ENCODE results near the gene TBL1XR1.
"Not testable (repeated sequence)": the region's sequence is repeated elsewhere in the genome, so short reads cannot be mapped to it uniquely, and the experiment has no call there.

Gene TBL1XR1

DNA sequence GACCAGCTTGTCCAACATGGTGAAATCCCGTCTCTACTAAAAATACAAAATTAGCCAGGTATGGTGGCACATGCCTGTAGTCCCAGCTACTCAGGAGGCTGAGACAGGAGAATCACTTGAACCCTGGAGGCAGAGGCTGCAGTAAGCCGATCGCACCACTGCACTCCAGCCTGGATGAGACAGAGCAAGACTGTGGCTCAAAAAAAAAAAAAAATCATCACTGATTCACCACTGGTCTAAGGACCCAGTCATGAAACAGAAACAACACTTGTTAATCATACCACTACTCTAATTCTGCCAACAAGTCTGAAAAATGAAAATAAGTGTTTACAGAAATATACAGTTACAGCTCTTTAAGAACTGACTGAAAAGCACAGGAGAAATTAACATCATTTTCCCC is 12.7 kb downstream of the TBL1XR1 start:
- DNase-seq (ENCODE audit: low read depth in 3 of 3, low spot score in 1 of 3) = not testable (repeated sequence)

DNA sequence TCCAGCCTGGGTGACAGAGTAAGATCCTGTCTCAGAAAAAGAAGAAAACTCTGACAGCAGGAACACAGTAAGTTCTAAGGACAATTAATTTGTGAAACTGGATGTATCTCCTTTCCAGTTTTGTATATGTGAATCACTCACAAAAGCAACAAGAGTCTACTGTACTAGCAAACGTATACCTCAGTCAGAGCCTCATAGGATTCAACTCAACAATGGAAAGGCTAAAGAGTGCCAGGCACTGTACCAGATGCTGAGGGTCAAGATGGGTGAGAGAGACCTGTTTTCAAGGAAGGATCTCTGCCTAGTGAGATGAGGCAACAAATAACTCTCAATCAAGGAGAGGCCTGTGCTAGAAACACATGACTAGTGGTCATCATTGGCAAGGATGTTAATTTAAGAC is 14.9 kb downstream of the TBL1XR1 start:
- no peak for DNase-seq (ENCODE audit: low read depth in 3 of 3, low spot score in 1 of 3)

DNA sequence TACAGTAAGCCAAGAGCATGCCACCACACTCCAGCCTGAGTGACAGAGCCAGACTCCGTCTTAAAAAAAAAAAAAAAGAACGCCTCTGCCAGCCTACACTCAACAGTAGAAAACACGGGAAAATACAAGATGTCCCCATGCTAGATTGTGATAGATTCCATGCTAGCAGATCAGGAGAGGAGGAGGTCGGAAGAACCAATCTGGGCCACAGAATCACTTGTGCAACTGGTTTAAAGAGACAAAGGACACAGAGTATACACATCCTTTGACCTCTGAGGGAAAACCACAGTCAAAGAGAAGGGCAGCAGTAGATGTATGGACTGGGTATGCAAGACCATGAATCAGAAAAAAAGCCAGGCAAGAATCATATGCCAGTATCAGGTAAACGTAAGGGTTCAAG is 15.9 kb downstream of the TBL1XR1 start:
- DNase-seq (ENCODE audit: low read depth in 3 of 3, low spot score in 1 of 3) = no peak

DNA sequence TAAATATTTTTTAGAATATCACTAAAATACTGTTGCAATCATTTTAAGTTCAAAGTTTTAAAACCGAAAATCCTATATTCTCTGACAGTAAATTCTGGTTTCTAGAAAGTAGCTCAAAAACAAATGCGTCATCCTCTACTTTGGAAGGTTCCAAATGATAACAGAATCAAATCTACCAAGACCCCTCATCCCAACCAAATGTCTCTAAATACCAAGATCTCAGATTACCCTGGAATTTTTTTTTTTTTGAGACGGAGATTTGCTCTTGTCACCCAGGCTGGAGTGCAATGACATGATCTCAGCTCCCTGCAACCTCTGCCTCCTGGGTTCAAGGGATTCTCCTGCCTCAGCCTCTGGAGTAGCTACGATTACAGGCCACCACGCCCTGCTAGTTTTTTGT is 16.8 kb downstream of the TBL1XR1 start:
- no peak for DNase-seq (ENCODE audit: low read depth in 3 of 3, low spot score in 1 of 3)

DNA sequence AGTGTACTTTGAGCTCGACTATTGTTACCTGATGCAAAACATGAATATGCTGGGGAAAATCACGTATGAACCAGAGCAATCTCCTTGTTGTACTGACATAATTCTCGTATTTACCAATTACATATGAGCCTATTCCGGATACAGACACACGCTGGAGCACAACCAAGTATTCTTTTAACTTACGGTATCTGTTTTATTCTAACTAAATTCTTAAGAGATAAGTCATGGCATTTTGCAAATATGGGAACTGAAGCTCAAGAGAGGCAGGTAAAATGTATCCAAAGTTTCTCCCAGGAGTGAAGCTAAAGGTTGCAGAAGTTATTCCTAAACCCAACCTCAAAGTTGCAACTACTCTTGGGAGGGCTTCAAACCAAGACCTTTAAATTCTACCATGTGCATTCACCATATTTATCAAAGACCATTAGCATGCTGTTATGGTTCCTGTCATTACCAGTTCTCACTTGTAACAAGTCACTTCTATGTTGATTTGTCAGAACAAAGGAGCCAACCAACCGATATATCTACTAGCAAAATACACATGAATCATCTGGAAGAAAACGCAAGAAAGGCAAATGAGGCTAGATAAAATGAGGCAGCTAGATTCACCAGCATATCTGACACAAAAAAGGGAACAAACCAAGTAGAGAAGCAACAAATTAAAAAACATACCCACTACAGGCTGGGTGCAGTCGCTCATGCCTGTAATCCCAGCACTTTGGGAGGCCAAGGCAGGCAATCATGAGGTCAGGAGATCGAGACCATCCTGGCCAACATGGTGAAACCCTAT is 17.8 kb downstream of the TBL1XR1 start:
- no peak for DNase-seq (ENCODE audit: low read depth in 3 of 3, low spot score in 1 of 3)

DNA sequence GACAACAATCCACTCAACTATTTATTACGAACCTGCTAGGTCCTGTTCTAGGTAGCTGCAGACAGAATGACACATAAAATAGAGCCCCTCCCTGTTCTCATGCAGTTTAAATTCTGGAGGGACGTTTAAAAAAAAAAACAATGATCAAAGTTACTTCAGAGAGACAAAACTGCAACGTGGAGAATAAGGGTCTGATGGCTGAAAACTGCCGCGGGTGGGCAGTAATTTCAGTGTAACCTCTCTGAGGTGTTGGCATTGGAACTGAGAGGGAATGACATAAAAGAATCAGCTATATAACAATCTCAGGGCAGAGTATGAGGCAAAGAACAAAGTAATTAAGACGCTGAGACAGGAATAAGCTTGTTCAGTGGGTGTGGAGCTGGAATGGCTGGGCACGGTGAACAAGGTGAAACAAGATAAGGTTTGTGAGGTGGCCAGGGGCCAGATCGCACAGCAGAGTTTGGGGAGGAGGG is 19.5 kb downstream of the TBL1XR1 start:
- no peak for DNase-seq (ENCODE audit: low read depth in 3 of 3, low spot score in 1 of 3)

DNA sequence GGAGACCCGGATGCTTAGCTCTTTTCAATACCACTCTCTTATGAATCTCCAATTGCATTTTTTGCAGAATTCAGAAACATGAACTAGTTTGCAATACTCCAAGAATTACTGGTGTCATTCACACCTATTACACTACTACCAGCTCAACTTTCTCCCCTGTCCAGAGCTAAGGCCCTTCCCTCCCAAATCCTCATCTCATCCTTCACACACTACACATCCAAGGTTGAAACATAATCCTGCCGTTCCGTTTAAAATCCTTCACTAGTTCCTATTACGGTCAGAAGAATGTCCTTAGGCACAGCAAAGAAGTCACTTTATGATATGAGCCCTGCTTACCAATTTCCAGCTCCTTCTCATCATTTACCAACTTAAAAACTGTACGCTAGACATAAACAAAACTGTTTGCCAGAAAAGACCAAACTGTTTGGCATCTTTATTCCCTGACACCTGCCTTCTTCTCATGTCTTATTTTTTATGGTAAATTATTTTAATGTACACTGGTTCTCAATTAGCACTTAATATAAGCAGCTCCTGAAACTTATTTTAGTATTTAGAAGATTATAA is 22.6 kb downstream of the TBL1XR1 start:
- no peak for DNase-seq (ENCODE audit: low read depth in 3 of 3, low spot score in 1 of 3)

DNA sequence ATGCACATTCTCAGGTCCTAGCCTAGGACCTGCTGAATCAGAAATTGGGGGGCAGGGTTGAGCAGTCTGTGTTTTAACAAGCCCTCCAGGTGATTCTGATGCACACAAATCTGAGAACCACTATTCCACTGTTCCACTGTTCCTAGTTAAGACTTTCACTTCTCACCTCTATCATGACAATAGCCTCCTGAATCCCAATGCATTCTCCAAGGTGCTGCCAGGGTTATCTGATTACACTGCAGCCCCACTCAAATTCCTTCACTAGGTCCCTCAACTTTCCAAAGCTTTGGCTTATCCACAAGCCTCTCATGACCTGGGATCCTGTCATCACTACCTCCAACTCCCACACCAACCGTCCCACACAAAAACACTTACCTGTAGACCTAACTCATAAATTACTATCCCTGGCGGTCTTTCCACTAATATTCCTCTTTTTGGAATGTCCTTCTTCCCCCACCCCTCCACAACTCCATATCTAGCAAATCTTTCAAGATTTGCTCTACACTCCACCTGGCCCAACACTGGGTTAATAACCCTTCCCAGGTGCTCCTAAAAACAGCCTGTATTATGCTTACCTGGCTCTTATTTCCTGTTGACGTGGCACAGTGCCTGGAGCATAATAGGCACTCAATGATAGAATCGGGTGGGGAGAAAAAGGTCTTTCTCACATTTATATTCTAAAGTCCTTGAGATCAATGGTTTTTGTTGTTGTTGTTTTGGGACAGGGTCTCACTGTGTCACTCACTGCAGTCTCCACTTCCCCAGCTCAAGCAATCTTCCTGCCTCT is 27.2 kb downstream of the TBL1XR1 start:
- DNase-seq (ENCODE audit: low read depth in 3 of 3, low spot score in 1 of 3) = no peak

DNA sequence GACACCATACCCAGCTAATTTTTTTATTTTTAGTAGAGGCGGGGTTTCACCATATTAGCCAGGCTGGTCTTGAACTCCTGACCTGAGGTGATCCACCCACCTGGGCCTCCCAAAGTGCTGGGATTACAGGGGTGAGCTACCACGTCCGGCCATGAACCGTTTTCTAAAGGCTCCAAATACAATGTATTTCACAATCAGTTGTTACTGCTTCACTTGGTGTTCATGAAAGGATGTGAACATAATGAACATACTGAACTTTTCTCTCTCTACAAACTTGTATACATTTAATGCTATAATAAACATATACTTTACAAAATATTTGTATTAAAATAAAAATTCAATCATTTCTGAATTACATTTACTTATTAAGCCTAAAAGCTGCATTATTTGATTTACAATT is 28.9 kb downstream of the TBL1XR1 start:
- no peak for DNase-seq (ENCODE audit: low read depth in 3 of 3, low spot score in 1 of 3)

DNA sequence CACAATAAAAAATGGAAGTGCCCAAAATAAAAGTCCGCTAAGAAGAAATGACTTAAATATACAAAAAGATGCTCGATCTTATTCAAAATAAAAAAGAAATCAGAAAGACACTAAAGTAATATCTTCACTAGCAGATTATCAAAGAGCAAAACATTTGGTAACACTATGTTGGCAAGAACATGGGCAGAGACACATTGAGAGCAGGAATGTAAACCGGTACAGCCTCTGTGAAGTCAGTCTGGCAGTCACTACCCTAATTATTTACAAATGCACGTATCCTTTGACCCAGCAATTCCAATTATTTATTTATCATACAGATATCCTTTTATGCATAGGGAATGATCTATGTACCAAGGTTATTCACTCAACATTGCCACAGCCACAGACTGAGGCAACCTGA is 34.5 kb downstream of the TBL1XR1 start:
- no peak for DNase-seq (ENCODE audit: low read depth in 3 of 3, low spot score in 1 of 3)

DNA sequence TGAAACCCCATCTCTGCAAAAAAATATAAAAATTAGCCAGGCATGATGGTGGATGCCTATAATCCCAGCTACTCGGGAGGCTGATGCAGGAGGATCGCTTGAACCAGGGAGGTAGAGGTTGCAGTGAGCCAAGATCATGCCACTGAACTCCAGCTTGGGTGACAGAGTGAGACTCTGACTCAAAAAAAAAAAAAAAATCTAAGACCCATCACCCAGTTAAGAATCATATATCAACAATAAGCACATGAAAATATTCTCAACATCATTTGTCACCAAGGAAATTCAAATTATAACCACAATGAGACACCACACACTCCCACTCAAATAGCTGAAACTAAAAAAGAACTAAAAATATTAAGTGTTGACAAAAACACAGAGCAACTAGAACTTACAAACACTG is 35.7 kb downstream of the TBL1XR1 start:
- not testable (repeated sequence) for DNase-seq (ENCODE audit: low read depth in 3 of 3, low spot score in 1 of 3)

DNA sequence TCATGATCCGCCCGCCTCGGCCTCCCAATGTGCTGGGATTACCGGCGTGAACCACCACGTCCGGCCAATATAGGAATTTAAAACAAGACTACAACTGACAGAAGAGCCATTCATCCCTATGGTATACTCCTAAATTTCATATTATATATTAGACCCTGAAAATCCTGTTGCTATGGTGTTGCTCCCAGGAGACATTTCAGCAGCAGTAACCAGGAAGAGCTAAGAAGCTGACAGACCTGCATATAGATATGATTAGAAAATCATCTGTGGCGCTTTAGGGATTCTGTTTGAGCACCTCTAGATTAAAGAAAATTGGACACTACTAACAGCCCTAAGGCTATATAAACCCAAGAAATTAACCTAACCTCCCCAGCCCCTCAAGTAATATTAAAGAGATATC is 38.8 kb downstream of the TBL1XR1 start:
- no peak for DNase-seq (ENCODE audit: low read depth in 3 of 3, low spot score in 1 of 3)

DNA sequence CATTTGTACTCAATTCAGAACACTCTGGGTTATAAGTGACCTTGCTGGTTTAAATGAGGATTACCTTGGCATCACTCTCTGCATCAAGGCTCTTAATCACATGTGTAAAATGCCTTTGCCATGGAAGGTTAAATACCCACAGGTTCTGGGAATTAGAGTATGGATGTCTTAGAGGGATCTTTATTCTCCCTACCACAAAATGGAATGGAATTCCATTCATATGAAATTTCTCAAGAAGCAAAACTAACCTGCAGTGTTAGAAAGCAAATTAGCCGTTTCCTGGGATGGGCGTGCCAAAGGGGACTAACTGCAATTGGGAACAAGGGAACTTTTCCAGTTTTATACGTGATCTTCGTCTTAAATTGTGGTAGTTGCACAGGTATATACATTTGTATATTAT is 39.8 kb downstream of the TBL1XR1 start:
- DNase-seq (ENCODE audit: low read depth in 3 of 3, low spot score in 1 of 3) = no peak

DNA sequence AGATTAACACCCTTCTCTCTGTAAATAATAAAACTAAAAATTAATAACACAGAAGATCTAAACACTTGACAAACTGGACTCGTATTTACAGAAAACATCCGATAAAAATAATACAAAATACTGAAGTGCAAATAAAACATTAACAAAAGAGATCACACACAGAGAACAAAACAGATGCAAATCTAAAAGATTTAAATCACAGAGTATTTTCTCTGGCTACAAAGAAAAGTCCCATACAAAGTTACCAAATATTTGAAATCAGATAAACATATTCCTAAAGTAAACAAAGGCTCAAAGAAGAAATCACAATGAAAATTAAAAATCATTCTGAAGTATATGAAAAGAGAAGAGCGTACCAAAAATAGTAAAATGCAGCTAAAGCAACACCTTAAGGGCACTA is 42.5 kb downstream of the TBL1XR1 start:
- no peak for DNase-seq (ENCODE audit: low read depth in 3 of 3, low spot score in 1 of 3)

DNA sequence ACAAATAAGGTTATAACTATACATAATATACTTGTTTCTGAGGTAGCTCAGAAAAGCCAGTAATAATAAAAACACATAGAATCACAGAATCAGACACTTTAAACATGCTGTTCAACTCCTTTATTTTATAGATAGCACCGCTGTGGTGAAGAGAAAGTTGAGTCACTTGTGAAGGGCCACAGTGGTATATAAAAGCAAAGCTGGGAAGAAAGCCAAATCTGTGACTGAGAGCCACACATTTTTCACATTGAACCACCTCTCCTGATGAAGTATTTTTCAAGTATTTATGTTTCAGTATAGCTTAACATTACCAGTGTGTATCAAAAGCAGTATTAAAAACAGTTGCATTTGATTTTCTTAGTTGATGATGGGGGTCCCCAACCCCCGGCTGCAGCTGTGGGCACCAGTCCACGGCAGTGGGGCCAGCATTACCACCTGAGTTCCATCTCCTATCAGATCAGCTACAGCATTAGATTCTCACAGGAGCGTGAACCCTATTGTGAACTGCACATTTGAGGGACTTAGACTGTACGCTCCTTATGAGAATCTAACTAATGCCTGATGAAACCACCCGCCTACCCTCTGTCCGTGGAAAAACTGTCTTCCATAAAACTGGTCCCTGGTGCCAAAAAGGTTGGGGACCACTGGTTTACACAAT is 46.2 kb downstream of the TBL1XR1 start:
- no peak for DNase-seq (ENCODE audit: low read depth in 3 of 3, low spot score in 1 of 3)

DNA sequence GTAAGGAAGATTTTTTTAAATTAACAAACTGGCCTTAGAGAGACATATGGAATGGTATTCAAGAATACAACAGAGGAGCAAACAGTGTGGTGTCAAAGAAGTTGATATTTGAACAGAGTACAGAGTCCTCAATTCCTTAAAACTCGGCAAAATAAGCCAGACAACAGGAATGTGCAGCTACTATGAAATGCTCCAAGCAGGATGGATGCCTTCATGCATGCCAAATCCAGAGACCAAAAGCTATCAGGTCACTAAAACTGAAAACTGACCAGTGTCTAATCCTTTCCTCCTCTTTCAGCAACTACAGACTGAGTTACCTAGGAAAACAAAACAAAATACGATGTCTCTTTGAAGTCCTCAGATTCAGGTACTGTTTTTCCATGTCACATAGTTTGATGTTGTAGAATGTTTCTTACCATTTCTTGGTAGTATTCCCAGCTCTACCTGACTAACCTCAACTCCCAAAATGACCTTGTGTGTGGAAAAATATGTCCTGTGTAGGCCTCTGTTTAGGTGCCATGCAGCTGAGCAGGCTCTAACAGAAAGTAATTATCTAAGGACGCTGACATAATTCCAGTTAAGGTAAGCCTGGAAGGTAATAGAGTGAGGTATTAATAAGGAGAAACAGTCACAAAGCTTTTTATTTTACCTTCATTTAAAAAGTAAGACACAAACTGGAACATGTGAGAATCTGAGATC is 46.9 kb downstream of the TBL1XR1 start:
- DNase-seq (ENCODE audit: low read depth in 3 of 3, low spot score in 1 of 3) = no peak

DNA sequence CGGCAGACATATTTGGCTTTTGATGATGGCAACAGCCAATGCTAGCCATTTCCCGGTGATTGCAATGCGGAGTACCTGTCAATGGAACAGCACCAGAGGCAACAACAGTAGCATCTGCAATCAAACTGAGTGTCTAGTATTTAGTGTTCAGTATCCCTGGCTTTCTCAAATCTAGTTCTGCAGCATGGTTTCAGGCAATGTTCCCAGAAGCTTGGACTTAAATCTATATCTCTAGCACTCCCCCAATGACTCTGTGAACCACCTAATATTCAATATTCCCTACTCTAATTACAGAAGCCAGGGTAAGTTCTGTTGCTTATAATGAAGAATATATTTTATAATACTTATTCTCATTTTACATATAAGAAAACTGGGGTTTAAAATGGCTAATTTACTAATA is 48.2 kb downstream of the TBL1XR1 start:
- DNase-seq (ENCODE audit: low read depth in 3 of 3, low spot score in 1 of 3) = no peak

DNA sequence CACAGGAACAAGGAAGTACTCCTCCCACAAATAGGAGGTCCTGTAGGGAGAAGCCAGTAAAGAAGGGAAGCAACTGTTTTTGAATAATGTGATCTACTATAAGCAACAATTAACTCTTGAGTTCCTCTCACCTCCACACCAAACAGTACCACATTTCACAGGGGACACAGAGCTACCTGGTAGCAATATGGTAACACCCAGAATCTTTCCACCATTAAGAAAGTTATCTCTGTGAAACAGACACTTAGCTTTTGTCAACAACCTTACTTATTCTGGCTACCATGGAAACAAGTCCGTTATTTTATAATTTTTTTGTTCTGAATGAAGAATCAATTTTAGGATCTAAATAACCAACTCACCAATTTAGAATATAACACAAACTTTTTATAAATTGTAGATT is 49.5 kb downstream of the TBL1XR1 start:
- DNase-seq (ENCODE audit: low read depth in 3 of 3, low spot score in 1 of 3) = no peak

DNA sequence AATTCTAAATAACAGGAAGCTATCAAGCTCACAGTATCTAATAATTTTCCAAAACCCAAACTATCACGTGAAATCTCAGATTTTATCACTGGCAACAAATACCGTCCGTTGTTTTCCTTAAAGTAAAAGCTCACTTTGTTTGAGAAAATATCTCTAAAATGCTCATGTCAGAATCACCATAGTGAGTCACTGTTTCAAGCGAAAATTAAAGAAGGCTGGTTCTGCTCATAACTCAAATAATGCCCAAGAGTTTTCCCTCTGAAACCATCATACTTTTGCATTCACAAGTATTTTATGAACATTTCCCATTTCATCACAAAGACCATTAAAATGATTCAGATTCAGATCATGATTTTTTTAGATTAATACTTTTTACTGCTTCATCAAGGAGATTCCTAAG is 50.6 kb downstream of the TBL1XR1 start:
- DNase-seq (ENCODE audit: low read depth in 3 of 3, low spot score in 1 of 3) = no peak

DNA sequence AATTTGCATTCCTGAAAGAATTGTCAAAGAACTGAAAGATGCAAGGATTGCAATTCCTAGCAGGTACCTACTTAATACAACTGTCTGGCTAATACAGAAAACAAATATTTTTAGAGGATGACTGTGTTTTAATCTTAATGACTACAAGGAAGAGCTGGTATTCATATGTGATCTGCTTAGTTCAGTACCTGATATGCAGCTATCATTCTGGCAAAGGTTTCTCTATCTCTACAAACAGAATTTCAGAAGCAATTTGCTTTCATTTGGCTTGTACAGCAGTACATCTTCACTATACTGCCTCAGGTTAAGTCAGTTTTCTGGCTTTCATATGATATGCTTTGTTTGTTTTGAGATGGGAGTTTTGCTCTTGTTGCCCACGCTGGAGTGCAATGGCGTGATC is 51.3 kb downstream of the TBL1XR1 start:
- DNase-seq (ENCODE audit: low read depth in 3 of 3, low spot score in 1 of 3) = no peak

DNA sequence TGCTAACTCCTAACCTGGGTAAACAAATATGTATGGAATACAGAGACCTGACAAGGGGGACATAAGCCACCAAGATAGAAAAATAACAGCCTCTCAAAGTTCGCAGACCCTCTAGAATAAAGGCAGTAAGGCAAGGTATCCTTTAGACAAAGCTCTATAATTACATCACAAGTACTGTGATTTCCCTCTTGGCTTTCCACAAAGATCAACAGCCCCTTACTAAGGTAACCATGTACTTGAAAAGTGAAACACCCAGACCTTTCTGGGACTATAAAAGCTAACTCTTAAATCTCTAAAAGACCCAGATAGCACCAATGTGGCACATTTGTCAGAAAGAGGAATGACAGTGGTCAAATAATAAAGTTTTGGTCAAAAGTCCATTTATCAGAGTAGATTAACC is 51.9 kb downstream of the TBL1XR1 start:
- DNase-seq (ENCODE audit: low read depth in 3 of 3, low spot score in 1 of 3) = no peak
